HG02678 (cell line): ENCODE data around the gene CTXN3.
"Not testable (repeated sequence)": the region's sequence is repeated elsewhere in the genome, so short reads cannot be mapped to it uniquely, and the experiment has no call there.

Source experiments
- ATAC-seq: cut with Tn5 transposase; IDR thresholded peaks from one replicate; pipeline ENCODE4 v1.9.1; 2021; ENCODE audit warnings: mild to moderate bottlenecking, moderate library complexity; ENCODE audit not compliant: unreplicated experiment

CTXN3 gene

DNA sequence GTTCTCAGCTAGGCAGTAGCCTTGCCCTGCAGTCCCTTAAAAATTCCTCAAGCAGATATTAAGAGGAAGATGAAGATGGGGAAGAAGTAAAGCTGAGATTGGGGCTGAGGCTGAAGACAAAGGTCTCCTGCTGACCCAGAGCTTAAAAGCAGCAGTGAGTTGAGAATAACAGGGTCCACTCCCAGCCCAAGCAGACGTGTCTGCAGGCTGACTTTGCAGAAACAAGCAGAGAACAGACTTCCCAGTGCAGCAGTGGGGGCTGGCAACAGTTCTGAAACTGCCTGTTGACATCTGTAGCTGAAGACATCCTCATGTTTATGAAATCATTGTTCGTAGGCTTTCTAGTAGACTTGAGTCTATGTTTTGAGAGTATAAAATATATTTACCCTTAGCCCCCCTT is 1.1 kb downstream of the CTXN3 start:
- peak; percentile 54 for ATAC-seq

GRCh38 chr5:127650649-127651048 is 1.8 kb downstream of the CTXN3 start:
- no peak for ATAC-seq

- no peak for ATAC-seq
Observed at GRCh38 chr5:127652952-127653611, 4.2 kb downstream of the CTXN3 start.

DNA sequence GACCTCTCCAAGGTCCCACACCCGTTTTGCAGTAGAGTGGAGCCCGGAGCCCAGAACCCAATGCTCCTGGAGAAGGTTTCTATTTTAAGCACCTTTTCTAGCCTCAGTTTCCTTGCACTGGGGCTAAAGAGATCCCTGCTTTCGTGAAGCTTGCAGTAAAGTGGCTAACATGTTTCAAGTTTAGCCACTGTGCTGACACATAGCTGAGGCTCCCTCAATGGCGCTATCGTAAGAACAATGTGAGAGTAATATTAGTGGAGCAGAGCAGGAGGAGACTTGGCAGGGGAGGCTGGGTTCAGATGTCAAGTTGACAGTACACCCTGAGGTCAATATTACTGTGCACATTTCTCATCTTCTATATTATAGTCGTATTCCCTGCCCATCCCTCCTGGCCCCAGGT is 7.9 kb downstream of the CTXN3 start:
- ATAC-seq, result no peak

GRCh38 chr5:127660047-127660733 is 11.3 kb downstream of the CTXN3 start:
- ATAC-seq, result no peak

DNA sequence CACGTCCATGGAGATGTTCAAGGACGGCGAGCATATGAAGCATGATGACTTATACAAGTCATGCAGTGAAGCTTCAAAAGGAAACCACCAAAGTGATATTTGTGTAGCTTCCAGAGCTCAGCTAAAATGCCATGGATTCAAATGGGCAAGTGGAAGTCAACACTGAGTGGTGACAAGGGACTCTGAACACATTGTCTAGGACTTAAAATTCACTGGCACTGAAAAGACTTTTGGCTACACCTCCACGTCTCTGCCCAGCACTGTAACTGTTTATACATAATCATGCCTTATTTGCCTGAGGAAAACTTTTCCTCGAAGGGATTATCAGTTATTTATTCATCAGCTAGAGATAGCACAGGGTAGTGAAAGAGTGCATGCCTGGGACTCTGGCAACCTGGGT is 15.2 kb downstream of the CTXN3 start:
- no peak for ATAC-seq

- no peak for ATAC-seq
Observed at GRCh38 chr5:127665641-127666040, 16.8 kb downstream of the CTXN3 start.

DNA sequence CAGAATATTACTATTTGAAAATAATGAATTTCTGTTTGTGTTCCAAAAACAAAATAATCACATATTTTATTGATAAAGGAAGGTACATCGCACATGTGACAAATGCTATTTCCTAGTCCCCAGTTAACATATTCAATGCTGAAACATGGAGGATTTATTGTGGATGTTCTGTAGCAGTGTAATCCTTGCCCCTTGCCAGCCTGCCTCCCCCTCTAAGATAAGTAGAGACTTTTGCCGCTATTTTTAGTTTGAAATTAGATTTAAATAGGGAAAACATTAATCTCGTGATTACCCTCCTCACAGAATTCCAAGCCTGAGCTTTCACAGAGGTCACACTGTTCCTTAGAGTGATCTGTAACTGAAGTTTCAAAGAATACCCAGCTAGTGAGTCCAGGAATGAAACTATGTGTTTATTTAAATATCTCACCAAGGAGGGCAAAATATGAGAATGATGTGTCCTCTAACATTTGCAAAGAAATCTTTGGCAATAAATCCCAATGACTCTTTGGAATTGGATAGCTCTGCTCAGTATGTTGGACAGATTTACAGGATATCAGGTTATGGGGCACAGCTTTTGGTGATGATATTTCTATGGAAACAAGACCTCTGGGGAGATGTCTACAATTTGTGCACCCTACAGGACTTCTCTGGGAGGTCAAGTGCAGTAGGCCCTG is 17.3 kb downstream of the CTXN3 start:
- ATAC-seq, result no peak

DNA sequence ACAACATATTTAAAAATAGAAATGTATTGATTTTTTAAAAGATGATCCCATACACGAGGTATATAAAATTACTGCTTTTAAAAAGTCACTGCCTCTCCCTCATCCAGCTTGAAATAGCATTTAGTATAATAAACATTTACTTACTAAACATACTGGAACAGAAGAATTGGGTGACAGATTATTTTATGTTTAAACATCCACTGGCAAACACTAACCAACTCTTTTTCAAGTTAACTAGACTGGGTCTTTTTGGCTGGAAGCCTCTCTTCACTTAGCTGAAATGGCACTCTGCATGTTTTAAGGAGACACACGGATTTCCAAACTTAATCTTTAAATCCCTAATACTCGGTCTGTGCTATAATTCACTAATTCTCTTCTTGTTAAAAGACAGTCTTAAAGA is 19.0 kb downstream of the CTXN3 start:
- ATAC-seq, result no peak

- no peak for ATAC-seq
Observed at GRCh38 chr5:127671218-127671617, 22.3 kb downstream of the CTXN3 start.

DNA sequence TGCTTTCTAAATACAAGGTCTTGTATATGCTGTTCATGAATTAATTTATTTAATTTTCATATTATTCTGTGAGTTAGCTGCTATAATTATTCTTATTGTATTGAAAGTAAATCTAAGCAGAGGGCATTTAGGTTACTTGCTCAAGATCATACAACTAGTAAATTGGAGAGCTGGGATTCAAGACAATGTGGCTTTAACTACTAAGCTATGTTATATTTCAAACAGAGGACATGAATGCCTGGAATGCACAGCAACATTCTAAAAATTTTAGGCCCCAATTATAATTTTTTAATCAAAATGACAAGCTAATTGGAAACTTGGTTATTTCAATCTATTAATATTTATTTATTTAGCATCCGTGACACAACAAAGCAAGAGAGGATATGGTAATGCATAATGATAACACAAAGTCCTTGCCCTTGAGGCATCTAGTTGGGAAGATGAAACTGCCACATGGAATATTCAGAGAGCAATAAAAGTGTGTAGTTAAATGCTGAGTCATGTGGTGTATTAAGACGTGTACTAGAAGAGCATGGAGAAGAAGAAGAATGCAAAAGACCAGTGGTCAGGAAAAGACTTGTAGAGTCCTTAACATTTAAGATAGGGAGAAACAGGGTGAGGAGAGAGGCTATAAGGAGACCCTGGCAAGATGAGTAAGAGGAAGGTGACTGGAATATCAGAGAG is 24.4 kb downstream of the CTXN3 start:
- ATAC-seq, result no peak

- ATAC-seq, result not testable (repeated sequence)
Observed at GRCh38 chr5:127676951-127677350, 28.1 kb downstream of the CTXN3 start.

GRCh38 chr5:127679691-127680330 is 30.9 kb downstream of the CTXN3 start:
- ATAC-seq, result not testable (repeated sequence)

DNA sequence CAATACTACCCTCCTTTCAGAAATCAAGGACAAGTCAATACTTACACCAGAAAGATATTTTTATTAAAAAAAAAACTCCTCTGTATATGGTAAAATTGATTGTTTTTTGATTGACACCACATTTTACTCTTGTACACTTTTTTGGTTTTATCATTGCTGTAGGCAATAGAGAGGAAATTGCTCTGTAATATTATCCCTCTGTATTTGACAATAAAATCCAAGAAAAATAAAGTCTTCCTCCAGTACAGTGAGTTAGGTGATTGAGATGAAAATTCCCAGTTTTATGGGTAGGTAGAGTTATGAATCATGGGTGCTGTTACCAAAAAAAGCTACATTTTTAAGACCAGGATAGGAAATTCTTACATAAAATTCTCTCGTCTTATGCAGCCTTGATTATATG is 31.7 kb downstream of the CTXN3 start:
- no peak for ATAC-seq

DNA sequence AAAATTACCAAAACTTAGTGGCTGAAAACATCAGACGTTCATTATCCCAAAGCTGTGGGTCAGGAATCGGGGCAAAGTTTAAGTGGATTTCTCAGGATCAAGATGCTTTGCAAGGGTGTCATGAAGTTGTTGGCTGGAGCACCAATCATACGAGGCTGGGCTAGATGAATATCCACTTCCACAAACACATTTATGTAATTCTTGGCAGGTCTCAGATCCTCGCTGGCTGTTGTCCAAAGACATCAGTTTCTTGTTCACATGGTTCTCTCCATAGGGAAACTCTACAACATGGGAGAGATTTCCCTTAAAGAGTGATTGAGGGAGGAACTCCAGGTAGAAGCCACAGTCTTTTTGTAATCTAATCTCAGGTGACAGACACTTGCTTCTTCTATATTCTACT is 34.1 kb downstream of the CTXN3 start:
- ATAC-seq, result no peak

GRCh38 chr5:127684726-127685467 is 36.0 kb downstream of the CTXN3 start:
- no peak for ATAC-seq

DNA sequence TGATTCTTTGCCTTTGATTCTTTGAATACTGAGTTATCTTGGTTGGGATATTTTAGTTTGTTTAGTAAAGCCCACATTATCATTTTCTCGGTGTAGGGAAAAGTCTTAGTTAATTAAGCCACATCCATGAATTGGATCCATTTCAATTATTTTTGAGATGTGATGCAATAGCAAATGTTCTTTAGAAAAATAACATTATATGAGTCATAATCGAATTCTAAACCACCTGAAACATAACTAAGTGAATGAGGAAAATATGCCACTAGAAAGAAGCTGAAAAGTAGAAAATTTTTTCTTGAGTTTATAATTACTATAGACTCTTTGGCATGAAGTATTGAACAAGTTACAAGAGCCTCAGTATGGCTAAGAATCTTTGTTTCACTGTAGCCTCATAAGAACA is 36.8 kb downstream of the CTXN3 start:
- ATAC-seq, result no peak

- no peak for ATAC-seq
Observed at GRCh38 chr5:127686424-127686823, 37.5 kb downstream of the CTXN3 start.

GRCh38 chr5:127694518-127695171 is 45.8 kb downstream of the CTXN3 start:
- ATAC-seq, result no peak

GRCh38 chr5:127695346-127695745 is 46.5 kb downstream of the CTXN3 start:
- ATAC-seq, result no peak
